ENCODE results near the gene CCDC142. TPM values are rescaled to one million over a fixed set of nuclear protein-coding genes. Genes with fewer than 3 reads are reported as not detected.
"Not testable (repeated sequence)": the region's sequence is repeated elsewhere in the genome, so short reads cannot be mapped to it uniquely, and the experiment has no call there.

CCDC142 gene
- total RNA-seq, 4 donors from 2014 or later = 6.5 to 24.6 (median 14.5) TPM

DNA sequence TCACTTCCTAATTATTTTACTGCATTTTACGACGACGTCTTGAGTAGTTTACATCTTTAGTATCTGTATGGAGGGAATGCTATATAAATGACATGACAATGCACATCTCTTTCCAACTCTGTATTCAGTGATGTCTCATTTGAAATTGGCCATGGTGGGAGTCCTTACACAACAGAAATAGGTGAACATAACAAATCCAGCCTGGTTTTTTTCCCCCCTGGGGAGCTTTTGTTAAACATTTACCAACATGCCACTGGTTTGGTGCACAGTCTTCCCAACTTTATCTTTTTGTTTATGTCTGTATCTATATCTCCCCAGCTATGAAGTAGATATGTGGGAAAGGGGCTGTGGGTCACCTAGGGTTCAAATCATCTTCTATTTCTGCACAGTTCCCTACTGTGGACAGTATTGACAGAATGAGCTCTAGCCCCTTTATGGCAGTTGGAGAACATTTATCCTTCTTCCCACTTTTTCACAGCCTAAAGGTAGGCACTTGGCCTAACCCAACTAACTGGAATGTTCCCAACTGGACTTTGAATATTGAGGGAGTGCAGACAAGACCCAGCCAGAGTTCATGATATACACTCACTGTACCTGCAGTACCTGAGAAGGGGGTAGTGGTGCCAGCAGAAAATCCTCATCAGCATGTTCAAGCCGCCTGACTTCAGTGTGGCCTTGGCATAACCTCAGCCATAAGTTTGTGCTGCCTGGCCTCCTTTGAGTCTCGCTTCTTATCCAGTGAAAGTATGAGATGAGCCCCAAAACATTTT lies 35.4 kb downstream of the CCDC142 start:
- H3K4me3 ChIP-seq = no peak overlapping the region
- H3K27ac ChIP-seq = no peak overlapping the region
- no peak for DNase-seq
- peaks cover 0 to 5% (median 0%) of the 10 kb centered on the region in 4 donors for H3K27me3 ChIP-seq
- no peaks in the 10 kb centered on the region for H3K9me3 ChIP-seq
- H3K36me3 ChIP-seq = no peaks in the 10 kb centered on the region
- 87 to 90% methylated on average over 4 to 5 of the region's 5 CpGs for WGBS, 2 donors
- intact Hi-C loops (cut with DNase I) = no loop called here
- peaks cover 0 to 8% (median 3%) of the 10 kb centered on the region in 3 donors for H3K4me1 ChIP-seq
- TF ChIP-seq, protein P1, sequence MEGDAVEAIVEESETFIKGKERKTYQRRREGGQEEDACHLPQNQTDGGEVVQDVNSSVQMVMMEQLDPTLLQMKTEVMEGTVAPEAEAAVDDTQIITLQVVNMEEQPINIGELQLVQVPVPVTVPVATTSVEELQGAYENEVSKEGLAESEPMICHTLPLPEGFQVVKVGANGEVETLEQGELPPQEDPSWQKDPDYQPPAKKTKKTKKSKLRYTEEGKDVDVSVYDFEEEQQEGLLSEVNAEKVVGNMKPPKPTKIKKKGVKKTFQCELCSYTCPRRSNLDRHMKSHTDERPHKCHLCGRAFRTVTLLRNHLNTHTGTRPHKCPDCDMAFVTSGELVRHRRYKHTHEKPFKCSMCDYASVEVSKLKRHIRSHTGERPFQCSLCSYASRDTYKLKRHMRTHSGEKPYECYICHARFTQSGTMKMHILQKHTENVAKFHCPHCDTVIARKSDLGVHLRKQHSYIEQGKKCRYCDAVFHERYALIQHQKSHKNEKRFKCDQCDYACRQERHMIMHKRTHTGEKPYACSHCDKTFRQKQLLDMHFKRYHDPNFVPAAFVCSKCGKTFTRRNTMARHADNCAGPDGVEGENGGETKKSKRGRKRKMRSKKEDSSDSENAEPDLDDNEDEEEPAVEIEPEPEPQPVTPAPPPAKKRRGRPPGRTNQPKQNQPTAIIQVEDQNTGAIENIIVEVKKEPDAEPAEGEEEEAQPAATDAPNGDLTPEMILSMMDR (IDR thresholded peaks at IDR 0.05) = no peak
- TF ChIP-seq POLR2A (IDR thresholded peaks at IDR 0.05) = no peak

DNA sequence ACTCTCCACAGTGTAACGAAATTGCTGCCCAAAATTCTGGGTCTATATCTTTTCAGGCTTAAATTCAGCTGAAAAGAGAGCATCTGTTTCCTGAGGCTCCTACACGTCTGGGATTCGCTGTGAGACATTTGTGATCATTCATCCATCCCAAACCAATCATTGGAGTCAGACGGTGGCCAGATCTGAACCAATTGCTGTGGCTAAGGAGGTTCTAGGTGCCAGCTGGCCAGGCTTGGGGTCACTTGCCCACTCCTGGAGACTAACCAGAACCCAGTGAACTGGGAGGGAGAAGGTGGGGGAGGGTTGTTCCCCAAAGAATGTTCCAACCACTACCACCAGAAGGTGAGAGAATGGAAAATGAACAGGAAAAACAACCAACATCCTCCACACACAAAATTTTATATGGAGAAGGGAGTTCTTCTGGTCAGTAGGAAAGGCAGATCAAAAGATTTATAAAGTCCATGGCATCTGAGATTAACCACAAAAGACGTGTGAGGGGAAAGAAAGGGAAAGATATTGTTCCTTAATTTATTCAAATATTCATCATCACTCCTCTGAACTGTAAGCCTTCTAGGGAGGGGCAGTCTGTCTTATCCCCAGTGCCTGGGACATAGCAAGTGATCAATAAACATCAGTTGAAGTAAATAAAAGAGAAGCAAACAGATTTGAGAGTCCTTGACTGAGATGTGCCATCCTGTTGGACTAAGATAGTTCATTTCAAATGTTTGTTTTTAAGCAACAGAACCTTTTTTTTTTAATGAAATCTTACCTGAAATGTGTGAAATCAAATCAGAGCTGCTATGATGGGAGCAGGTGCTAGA lies 38.1 kb downstream of the CCDC142 start:
- Histone ChIP-seq H3K27ac (no peak overlapping the region), H3K4me1 (peaks cover 8 to 36% (median 8%) of the 10 kb centered on the region in 3 donors), H3K9me3 (no peaks in the 10 kb centered on the region), H3K4me3 (no peak overlapping the region), H3K36me3 (no peaks in the 10 kb centered on the region), H3K27me3 (peaks cover 0 to 21% (median 0%) of the 10 kb centered on the region in 4 donors)
- DNase-seq = no peak
- intact Hi-C loops (cut with DNase I) = no loop called here
- TF ChIP-seq, protein P1 (IDR thresholded peaks at IDR 0.05) = no peak
- TF ChIP-seq POLR2A (IDR thresholded peaks at IDR 0.05) = no peak
- 28% methylated on average over 4 to 5 of the region's 5 CpGs for WGBS, 2 donors

DNA sequence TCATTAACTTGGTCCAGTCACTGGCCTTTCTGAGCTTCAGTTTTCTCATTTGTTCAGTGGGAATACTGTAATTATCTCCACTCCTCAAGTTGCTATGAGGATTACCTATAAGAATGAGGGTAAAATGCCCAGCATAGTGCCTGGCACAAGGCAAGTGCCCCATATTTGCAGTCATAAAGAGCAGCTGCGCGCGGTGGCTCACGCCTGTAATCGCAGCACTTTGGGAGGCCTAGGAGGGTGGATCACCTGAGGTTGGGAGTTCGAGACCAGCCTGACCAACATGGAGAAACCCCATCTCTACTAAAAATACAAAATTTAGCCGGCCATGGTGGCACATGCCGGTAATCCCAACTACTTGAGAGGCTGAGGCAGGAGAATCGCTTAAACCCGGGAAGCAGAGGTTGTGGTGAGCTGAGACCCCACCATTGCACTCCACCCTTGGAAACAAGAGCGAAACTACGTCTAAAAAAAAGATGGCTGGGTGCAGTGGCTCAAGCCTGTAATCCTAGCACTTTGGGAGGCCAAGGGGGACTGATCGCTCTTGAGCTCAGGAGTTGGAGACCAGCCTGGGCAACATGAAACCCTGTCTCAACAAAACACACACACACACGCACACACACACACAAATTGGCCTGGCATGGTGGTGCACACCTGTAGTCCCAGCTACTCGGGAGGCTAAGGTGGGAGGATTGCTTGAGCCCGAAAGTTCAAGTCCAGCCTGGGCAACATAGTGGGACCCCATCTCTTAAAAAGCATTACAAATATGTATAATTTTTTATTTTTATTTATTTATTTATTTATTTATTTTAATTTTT lies 40.1 kb downstream of the CCDC142 start:
- Histone ChIP-seq H3K27ac (peak overlapping the region; percentile 86 to 89 (median 87)), H3K4me3 (peak overlapping the region; percentile 44 to 76 (median 60)), H3K27me3 (peaks cover 0 to 21% (median 0%) of the 10 kb centered on the region in 4 donors), H3K4me1 (peaks cover 14 to 55% (median 15%) of the 10 kb centered on the region in 3 donors)
- H3K36me3 ChIP-seq; DNase-seq; intact Hi-C loops (cut with DNase I); H3K9me3 ChIP-seq: not testable (repeated sequence)
- 87 to 94% methylated on average over 5 to 15 of the region's 16 CpGs for WGBS, 2 donors

DNA sequence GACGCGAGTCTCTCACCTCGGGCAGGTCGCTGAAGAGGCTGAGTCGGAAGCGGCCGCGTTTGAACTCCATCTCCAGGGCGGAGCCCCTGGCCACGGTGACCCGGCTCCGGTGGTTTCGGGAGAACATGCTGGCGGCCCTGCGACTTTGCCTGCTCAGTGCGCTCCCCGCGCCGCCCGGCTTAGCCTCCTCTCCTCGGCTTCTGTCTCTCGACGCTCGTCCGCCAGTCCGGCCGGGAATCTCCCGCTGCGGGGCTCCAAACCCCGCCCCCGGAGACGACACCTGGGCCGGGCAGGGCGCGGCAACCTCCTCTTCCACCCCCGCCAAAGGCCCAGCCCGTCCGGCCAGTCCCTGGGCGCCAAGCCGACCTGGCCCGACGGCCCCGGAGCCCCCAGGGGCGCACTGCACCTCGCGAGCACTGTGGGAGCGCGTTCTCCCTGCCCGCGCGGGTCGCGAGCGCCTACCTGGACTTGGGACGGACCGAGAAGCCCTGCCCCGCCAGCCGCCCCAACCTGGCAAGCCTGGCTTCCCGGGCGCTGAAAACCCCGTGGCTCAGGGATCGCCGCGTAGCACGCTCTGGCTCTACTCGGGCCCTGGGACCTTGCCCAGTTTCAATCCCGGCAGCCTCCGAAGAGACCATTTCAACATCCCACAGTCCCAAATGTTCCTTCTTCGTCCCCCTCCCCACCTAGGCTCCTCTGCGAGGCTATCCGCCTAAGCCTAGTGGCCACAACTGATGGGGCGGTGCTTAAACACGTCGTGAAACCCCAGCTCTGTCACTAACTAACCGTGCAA lies 40.9 kb downstream of the CCDC142 start, which contains the start of gene RTKN:
TSS of gene RTKN (minus strand) at position 248 of the 793 bp plus-strand sequence. CDS start at position 127, 121 bp downstream.
- TF ChIP-seq POLR2A (IDR thresholded peaks at IDR 0.05) = peak in 2 of 4 donors; percentile 10 to 52
- TF ChIP-seq, protein P1 (IDR thresholded peaks at IDR 0.05) = peak in 2 of 6 experiments; percentile 16 to 39
- Histone ChIP-seq H3K27ac (peak within 1 kb of the TSS; percentile 86 to 89 (median 87)), H3K4me3 (peak within 1 kb of the TSS; percentile 44 to 76 (median 60)), H3K27me3 (peaks cover 0 to 21% (median 0%) of the 10 kb centered on the region in 4 donors), H3K4me1 (peaks cover 14 to 63% (median 15%) of the 10 kb centered on the region in 3 donors), H3K36me3 (no peaks in the 10 kb centered on the region), H3K9me3 (no peaks in the 10 kb centered on the region)
- no peak for DNase-seq
- WGBS, 2 donors = 7 to 28% methylated on average over 4 to 36 of the region's 75 CpGs
- intact Hi-C loops (cut with DNase I) = no loop called here
